OCI-LY7 (cell line): Measurements from ENCODE around the gene RAB11FIP4. TPM values are rescaled to one million over a fixed set of nuclear protein-coding genes. Genes with fewer than 3 reads are reported as not detected.

Experiments used
- BruUV-seq: library from RNA; stranded (reverse); fragments of 400-500 nt; replicated peaks from 2 replicates; lab custom pipeline; 2021; lab: Mats Ljungman, UMichigan
- CTCF ChIA-PET: fragments of 300-600 bp; sonication (Branson Sonifier 250); formaldehyde crosslinking; loops from one replicate; lab custom pipeline; 2022; ENCODE audit warnings: antibody characterized with exemption; ENCODE audit not compliant: unreplicated experiment; lab: Charles Lee
- POLR2A ChIA-PET: fragments of 300-600 bp; sonication (Branson Sonifier 250); formaldehyde crosslinking; loops from one replicate; lab custom pipeline; 2022; ENCODE audit warnings: antibody characterized with exemption; lab: Charles Lee
- DNase-seq: peaks from one replicate; pipeline ENCODE4 v3.0.0-alpha.2; 2015; ENCODE audit warnings: low spot score
- H2AFZ ChIP-seq: fragments of 200-600 bp; sonication (generic), shearing (Covaris generic); 2 replicates; pipeline ENCODE4 v1.6.1; 2014; ENCODE audit warnings: mild to moderate bottlenecking, antibody characterized with exemption, low read length, moderate library complexity
- H3K27ac ChIP-seq: fragments of 200-600 bp; sonication (generic); 2 replicates; pipeline ENCODE4 v1.5.1; 2014; ENCODE audit warnings: mixed run types, low read depth, mild to moderate bottlenecking, moderate library complexity, low read length, inconsistent platforms; ENCODE audit not compliant: poor library complexity, severe bottlenecking
- H3K36me3 ChIP-seq: fragments of 200-600 bp; sonication (generic); 2 replicates; pipeline ENCODE4 v1.6.1; 2014; ENCODE audit warnings: mild to moderate bottlenecking, antibody characterized with exemption, low read length, moderate library complexity, mixed read lengths; ENCODE audit not compliant: insufficient read depth
- H3K4me1 ChIP-seq: fragments of 200-600 bp; sonication (generic); 2 replicates; pipeline ENCODE4 v1.5.1; 2014; ENCODE audit warnings: mild to moderate bottlenecking, low read length; ENCODE audit not compliant: insufficient read depth, poor library complexity, severe bottlenecking
- H3K4me2 ChIP-seq: fragments of 200-600 bp; sonication (generic); 2 replicates; pipeline ENCODE4 v1.6.1; 2014; ENCODE audit warnings: mild to moderate bottlenecking, low read length
- H3K4me3 ChIP-seq: fragments of 200-600 bp; sonication (generic); 2 replicates; pipeline ENCODE4 v1.5.1; 2014; ENCODE audit warnings: mild to moderate bottlenecking, low read depth, low read length; ENCODE audit not compliant: poor library complexity, severe bottlenecking
- H3K79me2 ChIP-seq: fragments of 200-600 bp; sonication (generic); 2 replicates; pipeline ENCODE4 v1.6.1; 2016; ENCODE audit warnings: low read depth, mild to moderate bottlenecking, low read length, moderate library complexity, mixed read lengths; ENCODE audit not compliant: insufficient read depth
- H3K9me2 ChIP-seq: fragments of 200-600 bp; sonication (generic); 2 replicates; pipeline ENCODE4 v1.6.1; 2016; ENCODE audit warnings: mild to moderate bottlenecking, low read length, mixed read lengths; ENCODE audit not compliant: insufficient read depth
- H3K9me3 ChIP-seq: fragments of 200-600 bp; sonication (generic); 2 replicates; pipeline ENCODE4 v1.6.1; 2014; ENCODE audit warnings: mild to moderate bottlenecking, mixed run types, low read length, mixed read lengths
- H4K20me1 ChIP-seq: fragments of 200-600 bp; sonication (generic); 2 replicates; pipeline ENCODE4 v1.6.1; 2014; ENCODE audit warnings: mild to moderate bottlenecking, antibody characterized with exemption, low read length, moderate library complexity, mixed read lengths; ENCODE audit not compliant: insufficient read depth
- EZH2phosphoT487 ChIP-seq: fragments of 200-600 bp; sonication (generic); IDR thresholded peaks from 2 replicates; pipeline ENCODE4 v1.6.1; 2018; ENCODE audit warnings: low read depth, borderline replicate concordance, mild to moderate bottlenecking, mixed run types, antibody characterized with exemption, low read length, moderate library complexity, mixed read lengths
- intact Hi-C: fragments of 100-400 bp; cut with micrococcal nuclease; formaldehyde crosslinking; loops from one replicate; pipeline ENCODE4 v1.10.0; 2022; ENCODE audit not compliant: unreplicated experiment
- total RNA-seq, 2 experiments: library from RNA; depleted of rRNA in 1 of 2; stranded (reverse); fragments of >200 nt in 1 of 2; shearing (Covaris generic) in 1 of 2; gene quantifications; 2 replicates each; pipeline ENCODE4 v1.2.3, GENCODE V29; 2014 to 2022
- TF ChIP-seq, protein P1 (sequence below): fragments of 200-600 bp; sonication (generic); conservative IDR thresholded peaks from 2 replicates; pipeline ENCODE4 v1.5.1; 2014; ENCODE audit warnings: mild to moderate bottlenecking, antibody characterized with exemption, low read length, moderate library complexity, mixed read lengths

The RAB11FIP4 gene
- total RNA-seq, 2 experiments from 2014 or later, result 5.8 to 15.0 TPM

DNA sequence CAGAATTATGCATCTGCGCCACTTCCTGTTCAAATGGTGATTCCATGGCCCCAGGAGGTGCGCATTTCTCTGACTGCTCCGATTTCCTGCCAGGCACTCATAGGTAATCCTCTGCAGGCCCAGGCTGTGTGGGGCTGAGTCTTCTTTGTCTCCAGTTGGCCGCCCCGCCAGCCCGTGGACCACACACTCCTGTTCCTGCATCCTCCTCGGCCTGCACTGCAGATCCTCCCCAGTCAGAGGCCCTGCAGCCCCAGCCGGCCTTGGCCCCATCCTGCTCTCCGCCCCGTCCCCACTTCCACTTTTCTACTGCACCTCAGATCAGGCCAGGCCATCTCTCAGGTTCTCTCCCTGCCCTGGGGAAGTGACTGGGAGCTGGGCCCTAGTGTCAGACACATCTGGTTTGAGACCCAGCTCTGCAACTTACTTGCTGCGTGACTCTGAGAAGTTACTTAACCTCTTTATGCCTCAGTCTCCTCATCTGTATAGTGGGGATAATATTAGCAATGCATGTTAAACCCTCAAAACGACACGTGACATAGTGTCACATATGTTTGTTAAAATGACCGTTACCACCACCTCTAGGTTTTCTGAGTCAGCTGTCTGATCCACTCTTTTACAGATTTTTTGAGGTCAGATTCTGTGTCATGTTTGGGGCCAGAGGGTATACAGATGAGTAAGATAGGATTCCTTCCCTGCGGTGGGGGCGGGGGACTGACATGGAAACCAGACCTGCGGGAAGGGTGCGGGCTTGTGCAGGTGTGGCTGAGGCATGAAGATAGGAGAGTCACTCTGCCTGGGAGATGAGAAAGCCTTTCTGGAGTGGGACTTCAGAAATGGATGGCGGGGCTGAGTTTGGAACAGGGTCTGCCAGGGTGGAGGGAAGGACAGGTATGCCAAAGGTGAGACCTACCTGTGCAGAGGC lies 12.8 kb downstream of the RAB11FIP4 start:
- no peaks in the 10 kb centered on the region for H3K9me2 ChIP-seq
- H3K4me1 ChIP-seq, result no peaks in the 10 kb centered on the region
- intact Hi-C loops, result no loop called here
- no peaks in the 10 kb centered on the region for H4K20me1 ChIP-seq
- no peak overlapping the region for H3K27ac ChIP-seq
- H3K4me3 ChIP-seq, result no peak overlapping the region
- no peaks in the 10 kb centered on the region for H3K9me3 ChIP-seq
- no peak overlapping the region for H2AFZ ChIP-seq
- no peak for TF ChIP-seq EZH2phosphoT487
- TF ChIP-seq, protein P1, sequence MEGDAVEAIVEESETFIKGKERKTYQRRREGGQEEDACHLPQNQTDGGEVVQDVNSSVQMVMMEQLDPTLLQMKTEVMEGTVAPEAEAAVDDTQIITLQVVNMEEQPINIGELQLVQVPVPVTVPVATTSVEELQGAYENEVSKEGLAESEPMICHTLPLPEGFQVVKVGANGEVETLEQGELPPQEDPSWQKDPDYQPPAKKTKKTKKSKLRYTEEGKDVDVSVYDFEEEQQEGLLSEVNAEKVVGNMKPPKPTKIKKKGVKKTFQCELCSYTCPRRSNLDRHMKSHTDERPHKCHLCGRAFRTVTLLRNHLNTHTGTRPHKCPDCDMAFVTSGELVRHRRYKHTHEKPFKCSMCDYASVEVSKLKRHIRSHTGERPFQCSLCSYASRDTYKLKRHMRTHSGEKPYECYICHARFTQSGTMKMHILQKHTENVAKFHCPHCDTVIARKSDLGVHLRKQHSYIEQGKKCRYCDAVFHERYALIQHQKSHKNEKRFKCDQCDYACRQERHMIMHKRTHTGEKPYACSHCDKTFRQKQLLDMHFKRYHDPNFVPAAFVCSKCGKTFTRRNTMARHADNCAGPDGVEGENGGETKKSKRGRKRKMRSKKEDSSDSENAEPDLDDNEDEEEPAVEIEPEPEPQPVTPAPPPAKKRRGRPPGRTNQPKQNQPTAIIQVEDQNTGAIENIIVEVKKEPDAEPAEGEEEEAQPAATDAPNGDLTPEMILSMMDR, result no peak
- no peaks in the 10 kb centered on the region for H3K79me2 ChIP-seq
- DNase-seq, result no peak
- no peaks in the 10 kb centered on the region for H3K36me3 ChIP-seq
- POLR2A ChIA-PET, result no interaction called here
- CTCF ChIA-PET, result no interaction called here
- H3K4me2 ChIP-seq, result no peak overlapping the region
- no TSS peak for BruUV-seq

DNA sequence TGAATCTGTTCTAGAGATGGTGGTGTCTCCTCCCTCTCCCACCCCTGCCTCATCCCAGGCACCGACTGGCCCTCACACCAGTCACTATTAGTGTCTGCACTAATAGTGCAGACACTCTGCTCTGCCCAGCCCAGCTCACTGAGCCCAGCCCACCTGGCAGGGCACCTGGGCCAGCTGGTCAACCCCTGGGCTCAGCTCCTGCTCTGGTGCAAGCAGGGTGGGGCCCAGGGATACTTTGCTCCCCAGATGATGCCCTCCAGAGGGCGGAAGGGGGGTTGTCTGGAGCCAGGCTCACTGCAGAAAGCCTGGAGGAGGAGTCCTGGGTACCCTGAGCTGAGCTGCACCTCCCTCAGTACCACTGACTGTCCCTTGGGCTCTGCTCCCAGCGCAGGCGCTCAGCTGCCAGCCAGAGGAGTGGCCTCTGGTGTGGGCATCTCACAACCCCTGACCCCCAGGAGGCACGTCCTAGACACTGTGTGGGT lies 14.5 kb downstream of the RAB11FIP4 start:
- no peak overlapping the region for H2AFZ ChIP-seq
- no TSS peak for BruUV-seq
- H3K36me3 ChIP-seq, result no peaks in the 10 kb centered on the region
- H3K4me2 ChIP-seq, result no peak overlapping the region
- intact Hi-C loops, result no loop called here
- no peaks in the 10 kb centered on the region for H3K4me1 ChIP-seq
- H3K9me2 ChIP-seq, result no peaks in the 10 kb centered on the region
- H4K20me1 ChIP-seq, result no peaks in the 10 kb centered on the region
- no peaks in the 10 kb centered on the region for H3K9me3 ChIP-seq
- POLR2A ChIA-PET, result interaction anchor here (0.7 kb wide), 2 partner anchors 106 to 196 kb away, joined by 3 read pairs; no protein-coding TSS in a partner anchor
- H3K4me3 ChIP-seq, result no peak overlapping the region
- CTCF ChIA-PET, result no interaction called here
- H3K27ac ChIP-seq, result no peak overlapping the region
- DNase-seq, result no peak
- TF ChIP-seq EZH2phosphoT487, result no peak
- no peaks in the 10 kb centered on the region for H3K79me2 ChIP-seq

DNA sequence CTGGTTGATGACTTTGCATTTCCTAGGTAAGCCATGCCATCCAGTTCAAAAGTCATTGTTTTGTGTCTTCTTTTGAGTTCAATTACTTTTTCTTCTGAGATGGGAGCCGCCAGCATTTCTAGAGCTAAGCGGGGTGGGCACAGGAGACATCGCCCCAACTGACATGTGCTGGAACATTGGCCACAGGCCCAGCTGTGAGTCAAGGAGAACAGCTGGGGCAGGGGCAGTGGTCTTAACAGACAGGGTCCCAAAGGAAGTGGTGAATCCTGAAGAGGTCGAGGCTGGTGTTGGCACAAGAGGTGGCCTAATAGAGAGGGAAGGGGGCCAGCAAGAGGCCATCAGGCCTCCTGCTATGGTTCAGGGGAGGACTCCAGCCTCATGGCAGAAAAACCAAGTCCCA lies 17.1 kb downstream of the RAB11FIP4 start:
- H4K20me1 ChIP-seq, result no peaks in the 10 kb centered on the region
- POLR2A ChIA-PET, result interaction anchor here (0.6 kb wide), 1 partner anchor 115 kb away, joined by 7 read pairs; no protein-coding TSS in a partner anchor
- no peak overlapping the region for H3K4me3 ChIP-seq
- H3K79me2 ChIP-seq, result no peaks in the 10 kb centered on the region
- no peak overlapping the region for H2AFZ ChIP-seq
- H3K4me2 ChIP-seq, result no peak overlapping the region
- H3K9me3 ChIP-seq, result no peaks in the 10 kb centered on the region
- TF ChIP-seq, protein P1, result no peak
- TF ChIP-seq EZH2phosphoT487, result no peak
- H3K9me2 ChIP-seq, result no peaks in the 10 kb centered on the region
- no peaks in the 10 kb centered on the region for H3K4me1 ChIP-seq
- intact Hi-C loops, result no loop called here
- DNase-seq, result no peak
- no peak overlapping the region for H3K27ac ChIP-seq
- CTCF ChIA-PET, result no interaction called here
- BruUV-seq, result no TSS peak
- H3K36me3 ChIP-seq, result no peaks in the 10 kb centered on the region
